Pancreas (tissue), 10 donors: ENCODE measurements around the gene ACAP3. TPM values are rescaled to one million over a fixed set of nuclear protein-coding genes. Genes with fewer than 3 reads are reported as not detected.

Experiments
- ATAC-seq, 4 donors: fragments of 200-7000 bp; cut with Tn5 transposase; one replicate each; pipeline versions ENCODE4 v1.8.0 to v1.9.1; 2020; ENCODE audit warnings: mild to moderate bottlenecking in 4 of 4, moderate library complexity in 4 of 4
- DNase-seq, 6 donors: peaks; one replicate each; pipeline ENCODE4 v3.0.0-alpha.2; 2020
- FAIRE-seq: peaks from 2 replicates; lab custom pipeline; 2012; peaks lifted over from hg19 to GRCh38; lab: Jason Lieb, UNC
- H3K27ac ChIP-seq, 4 donors: fragments of 200-600 bp; sonication (generic); 1 replicate in 3 of 4; 2 replicates in 1 of 4; pipeline versions ENCODE4 v1.5.0 to v1.8.0; 2020
- H3K27me3 ChIP-seq, 4 donors: fragments of 200-600 bp; one replicate each; pipeline ENCODE4 v1.8.0; 2021
- H3K36me3 ChIP-seq, 3 donors: fragments of 200-600 bp; sonication (generic) in 1 of 3; one replicate each; pipeline versions ENCODE4 v1.5.0 to v1.8.0; 2020 to 2021
- H3K4me1 ChIP-seq, 3 donors: fragments of 200-600 bp; one replicate each; pipeline ENCODE4 v1.8.0; 2021
- H3K4me3 ChIP-seq, 4 donors: fragments of 200-600 bp; sonication (generic) in 2 of 4; one replicate each; pipeline versions ENCODE4 v1.5.0 to v1.8.0; 2020 to 2021
- H3K9me3 ChIP-seq, 4 donors: fragments of 200-600 bp; one replicate each; pipeline ENCODE4 v1.8.0; 2021
- WGBS, 2 donors: extraction: QIAGEN DNeasy Blood & Tissue Kit; methylation state at CpG; one replicate each; pipeline ENCODE4 v1.1.7; 2013; 5-methylcytosine and 5-hydroxymethylcytosine counted together
- intact Hi-C, 3 donors: fragments of 100-400 bp; cut with DNase I; formaldehyde crosslinking; loops; one replicate each; pipeline versions ENCODE4 v1.11.1 to v1.14.2; 2022
- polyA plus RNA-seq, 2 donors: library from polyadenylated mRNA; stranded (reverse); fragments of 200-250 nt; gene quantifications; one replicate each; pipeline ENCODE4 v1.2.3, GENCODE V29; 2013
- total RNA-seq, 6 donors: library from RNA; stranded (reverse); fragmentation: NEBNext Ultra II Directional in 4 of 6; extraction: Animal tissue kit (Norgen Biotek cat#: 25700) in 4 of 6; gene quantifications; one replicate each; pipeline versions ENCODE4 v1.2.1 to v1.2.4, GENCODE V29; 2021 to 2023
- TF ChIP-seq, protein P1 (sequence below), 4 donors: fragments of 200-600 bp; sonication (generic) in 3 of 4; IDR thresholded peaks; one replicate each; pipeline versions ENCODE4 v1.5.0 to v1.8.0; 2021; ENCODE audit warnings: antibody characterized with exemption in 4 of 4
- donor health status: healthy with polysubstance abuse.
- donor health status: DM: no; HTN: no; CAD: no; lungs with moderate emphysema.
- donor health status: DM: no; HTN: no; CAD: no.
- donor health status: control.
- donor health status: control.
- donor health status: Bipolar disorder and iron deficiency.
- donor health status: DM: yes; HTN: yes; CAD: no.
- donor health status: DM: no; HTN: no; CAD: no.
- donor health status: DM: no; HTN: no; CAD: no.
- donor health status: DM: yes; HTN: yes; CAD: no.

Gene ACAP3
- total and polyA plus RNA-seq, 8 donors = 15.2 to 133 (median 21.4) TPM

DNA sequence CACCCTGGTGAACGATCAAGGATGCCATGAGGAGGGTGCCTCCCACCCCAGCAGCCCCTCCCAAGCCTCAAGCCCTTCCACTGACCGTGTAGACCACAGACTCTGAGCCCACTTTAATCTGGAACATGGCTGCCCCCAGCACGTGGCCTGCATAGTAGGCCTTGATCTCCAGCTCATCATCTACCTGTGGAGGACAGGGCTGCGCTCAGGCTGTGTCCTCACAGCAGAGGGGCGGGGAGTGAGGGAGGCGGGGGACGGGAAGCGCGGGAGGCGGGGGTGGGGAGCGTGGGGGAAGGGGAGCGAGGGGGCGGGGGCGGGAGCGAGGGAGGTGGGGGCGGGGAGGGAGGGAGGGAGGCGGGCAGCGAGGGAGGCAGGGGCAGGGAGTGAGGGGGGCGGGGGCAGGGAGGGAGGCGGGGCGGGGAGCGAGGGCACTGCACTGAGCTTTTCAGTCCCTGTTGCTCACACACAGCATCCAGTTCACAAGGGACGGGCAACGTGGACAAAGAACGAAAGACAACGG, 7.8 kb upstream of the ACAP3 start:
- H3K27me3 ChIP-seq = no peaks in the 10 kb centered on the region
- DNase-seq (no peak), ATAC-seq (no peak), FAIRE-seq (no peak)
- peaks cover 0 to 38% (median 21%) of the 10 kb centered on the region in 3 donors for H3K36me3 ChIP-seq
- peaks cover 0 to 12% (median 11%) of the 10 kb centered on the region in 3 donors for H3K4me1 ChIP-seq
- TF ChIP-seq, protein P1, sequence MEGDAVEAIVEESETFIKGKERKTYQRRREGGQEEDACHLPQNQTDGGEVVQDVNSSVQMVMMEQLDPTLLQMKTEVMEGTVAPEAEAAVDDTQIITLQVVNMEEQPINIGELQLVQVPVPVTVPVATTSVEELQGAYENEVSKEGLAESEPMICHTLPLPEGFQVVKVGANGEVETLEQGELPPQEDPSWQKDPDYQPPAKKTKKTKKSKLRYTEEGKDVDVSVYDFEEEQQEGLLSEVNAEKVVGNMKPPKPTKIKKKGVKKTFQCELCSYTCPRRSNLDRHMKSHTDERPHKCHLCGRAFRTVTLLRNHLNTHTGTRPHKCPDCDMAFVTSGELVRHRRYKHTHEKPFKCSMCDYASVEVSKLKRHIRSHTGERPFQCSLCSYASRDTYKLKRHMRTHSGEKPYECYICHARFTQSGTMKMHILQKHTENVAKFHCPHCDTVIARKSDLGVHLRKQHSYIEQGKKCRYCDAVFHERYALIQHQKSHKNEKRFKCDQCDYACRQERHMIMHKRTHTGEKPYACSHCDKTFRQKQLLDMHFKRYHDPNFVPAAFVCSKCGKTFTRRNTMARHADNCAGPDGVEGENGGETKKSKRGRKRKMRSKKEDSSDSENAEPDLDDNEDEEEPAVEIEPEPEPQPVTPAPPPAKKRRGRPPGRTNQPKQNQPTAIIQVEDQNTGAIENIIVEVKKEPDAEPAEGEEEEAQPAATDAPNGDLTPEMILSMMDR (IDR thresholded peaks at IDR 0.05) = no peak
- no peaks in the 10 kb centered on the region for H3K9me3 ChIP-seq
- no peak overlapping the region for H3K27ac ChIP-seq
- 84 to 86% methylated on average over 13 to 19 of the region's 26 CpGs for WGBS, 2 donors
- intact Hi-C loops = no loop called here
- H3K4me3 ChIP-seq = no peak overlapping the region

DNA sequence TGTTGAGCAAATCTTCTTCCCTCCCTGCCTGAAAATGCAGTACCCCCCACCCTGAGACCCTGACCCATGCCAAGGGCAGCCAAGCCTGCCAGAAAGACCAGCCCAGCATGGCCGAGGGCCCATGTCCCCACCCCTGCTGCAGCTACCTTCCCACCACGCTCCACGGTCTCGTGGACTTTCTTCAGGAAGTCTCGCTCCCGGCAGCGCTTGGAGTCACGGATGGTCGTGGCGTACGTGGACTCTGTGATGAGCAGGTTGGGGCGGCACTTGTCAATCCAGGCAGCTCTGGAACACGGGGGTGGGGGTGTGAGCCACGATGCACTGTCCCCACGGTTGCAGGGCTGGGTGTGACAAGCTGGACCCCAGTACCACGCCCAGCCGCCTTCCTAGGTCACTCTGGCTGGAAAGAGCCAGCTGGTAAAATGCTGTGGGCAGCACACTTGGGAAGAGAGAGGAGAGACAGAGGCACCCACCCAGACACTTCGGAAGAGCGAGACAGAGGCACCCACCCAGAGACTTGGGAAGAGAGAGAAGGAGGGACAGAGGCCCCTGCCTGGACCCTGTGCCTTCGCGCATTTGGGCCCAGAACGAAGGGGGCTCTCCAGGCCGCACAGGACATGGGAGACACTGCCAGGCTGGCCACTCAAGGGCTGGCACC, 7.1 kb upstream of the ACAP3 start:
- no peak for DNase-seq
- Histone ChIP-seq H3K36me3 (peaks cover 0 to 38% (median 21%) of the 10 kb centered on the region in 3 donors), H3K4me3 (no peak overlapping the region), H3K27ac (no peak overlapping the region), H3K9me3 (no peaks in the 10 kb centered on the region), H3K27me3 (no peaks in the 10 kb centered on the region), H3K4me1 (peaks cover 0 to 12% (median 11%) of the 10 kb centered on the region in 3 donors)
- intact Hi-C loops = no loop called here
- ATAC-seq = no peak
- TF ChIP-seq, protein P1 (IDR thresholded peaks at IDR 0.05) = no peak
- no peak for FAIRE-seq
- 89 to 91% methylated on average over 23 of the region's 23 CpGs for WGBS, 2 donors

DNA sequence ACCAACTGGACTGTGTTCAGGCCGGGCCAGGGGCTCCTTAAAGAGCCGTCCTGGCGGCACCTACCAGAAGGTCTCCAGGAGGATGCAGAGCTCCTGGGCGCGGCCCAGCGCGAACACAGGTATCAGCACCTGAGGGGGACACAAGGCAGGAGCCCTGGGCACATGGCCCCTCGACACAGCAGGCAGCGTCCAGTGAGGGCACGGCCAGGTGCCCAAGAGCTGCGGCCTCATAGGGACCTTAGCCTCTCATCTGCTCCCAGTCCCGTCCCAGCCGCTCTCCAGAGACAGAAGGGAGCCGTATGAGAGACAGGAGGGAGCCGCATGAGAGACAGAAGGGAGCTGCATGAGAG, 6.5 kb upstream of the ACAP3 start:
- FAIRE-seq = no peak

DNA sequence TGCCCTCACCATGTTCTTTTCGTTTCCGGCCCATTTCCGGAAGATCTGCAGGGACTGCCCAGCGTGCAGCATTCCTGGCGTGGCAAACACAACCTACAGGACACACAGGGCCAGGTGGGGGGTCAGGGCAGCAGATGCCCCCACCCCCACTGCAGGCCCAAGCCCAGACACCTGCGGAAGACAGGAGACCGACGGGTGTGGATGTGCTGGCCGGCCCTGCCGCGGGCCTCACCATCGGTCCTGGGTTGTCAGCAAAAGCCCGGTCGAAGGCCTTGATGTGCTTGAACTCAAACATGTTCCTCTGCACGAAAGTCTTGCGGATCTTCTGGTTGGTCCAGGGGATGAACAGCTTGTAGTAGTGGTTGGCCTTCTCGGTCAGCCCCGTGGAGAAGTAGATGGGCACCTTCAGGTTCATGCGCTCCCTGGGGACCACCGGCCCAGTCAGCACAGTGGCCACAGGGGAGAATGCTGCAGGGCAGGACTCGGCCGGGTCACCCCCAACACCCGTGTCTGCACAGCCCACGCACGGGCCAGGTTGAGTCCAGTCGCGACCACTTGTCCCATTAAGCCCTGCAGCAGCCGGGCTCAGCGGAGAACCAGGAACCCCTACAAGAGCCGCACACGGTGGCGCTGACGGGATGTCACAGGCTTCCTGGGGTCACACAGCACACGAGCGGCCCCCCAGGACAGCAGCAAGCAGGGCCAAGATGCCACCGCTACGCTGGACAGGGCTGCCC, 5.9 kb upstream of the ACAP3 start:
- intact Hi-C loops = no loop called here
- peaks cover 0 to 38% (median 21%) of the 10 kb centered on the region in 3 donors for H3K36me3 ChIP-seq
- H3K9me3 ChIP-seq = no peaks in the 10 kb centered on the region
- H3K4me1 ChIP-seq = peaks cover 0 to 15% (median 11%) of the 10 kb centered on the region in 3 donors
- FAIRE-seq = no peak
- H3K27me3 ChIP-seq = no peaks in the 10 kb centered on the region
- 88 to 90% methylated on average over 35 to 37 of the region's 37 CpGs for WGBS, 2 donors
- TF ChIP-seq, protein P1 (IDR thresholded peaks at IDR 0.05) = no peak
- ATAC-seq = no peak
- no peak overlapping the region for H3K4me3 ChIP-seq
- DNase-seq = no peak
- no peak overlapping the region for H3K27ac ChIP-seq

More for the DNA sequence above, 6.5 kb upstream of the ACAP3 start:
- 92 to 97% methylated on average over 15 of the region's 15 CpGs for WGBS, 2 donors
- intact Hi-C loops = no loop called here
- H3K27me3 ChIP-seq = no peaks in the 10 kb centered on the region
- TF ChIP-seq, protein P1 (IDR thresholded peaks at IDR 0.05) = no peak
- H3K4me3 ChIP-seq = no peak overlapping the region
- no peak for DNase-seq
- ATAC-seq = no peak
- peaks cover 0 to 17% (median 11%) of the 10 kb centered on the region in 3 donors for H3K4me1 ChIP-seq
- H3K27ac ChIP-seq = no peak overlapping the region
- peaks cover 0 to 38% (median 21%) of the 10 kb centered on the region in 3 donors for H3K36me3 ChIP-seq
- no peaks in the 10 kb centered on the region for H3K9me3 ChIP-seq
